NB4 (cell line): ENCODE results near the gene FOXP1.

Source experiments
- DNase-seq: peaks from one replicate; pipeline ENCODE4 v3.0.0; 2010; ENCODE audit warnings: low read depth
- H3K4me3 ChIP-seq: one replicate; pipeline ENCODE4 v1.5.1; 2011; ENCODE audit warnings: mild to moderate bottlenecking, low read depth, low read length, moderate library complexity
- MYC ChIP-seq: IDR thresholded peaks from 2 replicates; pipeline ENCODE4 v1.6.1; 2011; ENCODE audit warnings: low read depth, low read length
- POLR2A ChIP-seq: IDR thresholded peaks from 2 replicates; pipeline ENCODE4 v1.6.1; 2011; ENCODE audit warnings: mild to moderate bottlenecking; ENCODE audit not compliant: insufficient read length; ENCODE audit errors: extremely low read depth
- TF ChIP-seq, protein P1 (sequence below): IDR thresholded peaks from one replicate; pipeline ENCODE4 v1.5.1; 2012; ENCODE audit warnings: low read depth, low read length
- TF ChIP-seq, protein P2 (sequence below): IDR thresholded peaks from 2 replicates; pipeline ENCODE4 v1.6.1; 2011; ENCODE audit warnings: low read depth, low read length

FOXP1 gene

DNA sequence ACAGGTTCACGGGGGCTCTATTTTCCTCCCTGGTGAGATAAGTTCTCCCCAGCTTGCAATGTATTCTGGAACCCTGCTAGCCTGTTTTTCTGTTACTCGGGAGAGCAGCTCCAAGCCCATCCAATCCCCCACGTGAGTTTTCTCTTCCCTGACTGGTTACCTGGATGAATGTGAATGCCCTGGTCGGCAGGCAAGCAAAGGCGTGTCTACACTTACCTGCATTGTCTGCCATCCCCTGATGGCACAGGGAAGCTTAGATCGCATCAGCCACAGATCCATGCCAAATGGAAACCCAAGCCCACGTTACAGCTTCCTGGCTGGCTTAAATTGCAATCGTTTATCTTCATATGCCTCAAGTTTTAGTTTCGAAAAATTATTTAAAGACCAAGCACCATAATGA, 149.9 kb downstream of the FOXP1 start:
- H3K4me3 ChIP-seq: no peak overlapping the region
- DNase-seq: no peak
- TF ChIP-seq, protein P1, sequence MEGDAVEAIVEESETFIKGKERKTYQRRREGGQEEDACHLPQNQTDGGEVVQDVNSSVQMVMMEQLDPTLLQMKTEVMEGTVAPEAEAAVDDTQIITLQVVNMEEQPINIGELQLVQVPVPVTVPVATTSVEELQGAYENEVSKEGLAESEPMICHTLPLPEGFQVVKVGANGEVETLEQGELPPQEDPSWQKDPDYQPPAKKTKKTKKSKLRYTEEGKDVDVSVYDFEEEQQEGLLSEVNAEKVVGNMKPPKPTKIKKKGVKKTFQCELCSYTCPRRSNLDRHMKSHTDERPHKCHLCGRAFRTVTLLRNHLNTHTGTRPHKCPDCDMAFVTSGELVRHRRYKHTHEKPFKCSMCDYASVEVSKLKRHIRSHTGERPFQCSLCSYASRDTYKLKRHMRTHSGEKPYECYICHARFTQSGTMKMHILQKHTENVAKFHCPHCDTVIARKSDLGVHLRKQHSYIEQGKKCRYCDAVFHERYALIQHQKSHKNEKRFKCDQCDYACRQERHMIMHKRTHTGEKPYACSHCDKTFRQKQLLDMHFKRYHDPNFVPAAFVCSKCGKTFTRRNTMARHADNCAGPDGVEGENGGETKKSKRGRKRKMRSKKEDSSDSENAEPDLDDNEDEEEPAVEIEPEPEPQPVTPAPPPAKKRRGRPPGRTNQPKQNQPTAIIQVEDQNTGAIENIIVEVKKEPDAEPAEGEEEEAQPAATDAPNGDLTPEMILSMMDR: no peak
- TF ChIP-seq POLR2A: no peak
- TF ChIP-seq MYC: no peak
- TF ChIP-seq, protein P2, sequence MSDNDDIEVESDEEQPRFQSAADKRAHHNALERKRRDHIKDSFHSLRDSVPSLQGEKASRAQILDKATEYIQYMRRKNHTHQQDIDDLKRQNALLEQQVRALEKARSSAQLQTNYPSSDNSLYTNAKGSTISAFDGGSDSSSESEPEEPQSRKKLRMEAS: no peak

DNA sequence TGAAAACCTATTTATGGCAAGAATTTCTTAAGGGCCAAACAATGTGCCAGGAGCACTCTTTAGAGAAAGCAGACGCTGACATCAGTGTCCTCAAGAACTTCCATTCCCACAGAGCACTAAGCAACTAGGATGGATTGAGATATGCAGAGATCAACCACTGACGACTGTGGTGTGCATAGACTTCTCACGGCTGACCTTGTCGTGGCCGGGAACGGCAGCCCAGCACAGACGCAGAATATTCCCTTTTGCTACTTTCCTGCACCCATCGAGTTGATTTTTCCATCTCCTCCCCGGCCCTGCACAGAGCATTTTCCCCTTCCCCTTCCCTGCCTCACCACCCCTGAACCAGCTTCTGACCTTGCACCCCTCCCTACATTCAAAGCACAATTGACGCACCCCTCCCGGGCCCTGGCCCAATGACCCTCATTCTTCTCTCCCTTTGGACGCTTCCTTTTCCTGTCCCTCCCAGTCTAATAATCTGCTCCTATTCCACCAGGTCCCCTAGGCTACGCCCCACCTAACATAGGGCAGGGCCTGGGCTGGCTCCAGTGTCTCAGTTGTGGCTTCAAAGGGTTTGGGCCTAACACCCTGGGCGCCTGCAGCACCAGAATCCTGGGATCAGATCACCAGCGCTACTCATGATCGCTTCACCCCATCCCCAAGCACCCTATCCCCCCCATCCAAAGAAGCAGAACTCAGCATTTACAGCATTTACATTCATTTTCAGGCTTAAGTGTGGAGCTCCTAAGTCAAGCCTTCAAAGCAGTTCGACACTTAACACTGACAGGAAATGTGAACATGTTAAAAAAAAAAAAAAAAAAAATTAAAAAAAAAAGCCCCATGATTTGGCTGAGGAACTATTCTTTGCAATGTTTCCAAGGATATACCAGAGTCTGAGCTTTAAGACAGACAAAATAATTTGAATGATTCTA, 151.2 kb downstream of the FOXP1 start:
- no peak overlapping the region for H3K4me3 ChIP-seq
- TF ChIP-seq, protein P1: no peak
- TF ChIP-seq POLR2A: no peak
- no peak for TF ChIP-seq MYC
- TF ChIP-seq, protein P2: no peak
- no peak for DNase-seq

DNA sequence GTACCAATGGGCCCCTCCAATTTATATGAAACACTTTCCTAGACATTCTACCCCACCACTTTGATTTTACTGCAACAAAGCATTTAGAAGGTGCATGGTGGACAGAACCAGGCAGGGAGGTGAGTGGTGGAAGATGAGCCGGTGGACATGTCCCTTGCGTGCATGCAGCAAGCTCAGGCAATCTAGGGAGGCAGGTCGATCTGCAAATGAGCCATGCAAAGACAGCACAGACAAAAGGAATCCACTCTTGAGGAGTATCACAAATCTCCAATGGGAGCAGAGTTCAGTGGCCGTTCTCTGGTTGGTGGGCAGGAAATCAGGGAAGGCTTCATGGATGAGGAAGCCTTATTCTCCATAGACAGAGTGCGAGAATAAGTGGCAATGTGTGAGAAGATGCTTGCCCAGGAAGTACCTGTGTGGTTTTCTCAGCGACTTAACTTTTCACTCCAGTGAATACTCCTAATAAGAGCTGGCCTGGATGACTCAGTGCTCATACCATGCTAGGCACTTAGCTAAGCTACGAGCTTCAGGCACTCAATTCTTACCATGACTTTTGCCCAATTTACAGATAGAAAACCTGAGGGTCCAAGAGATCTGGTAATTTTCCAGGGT, 152.5 kb downstream of the FOXP1 start:
- TF ChIP-seq, protein P1: no peak
- TF ChIP-seq, protein P2: no peak
- TF ChIP-seq MYC (no peak), POLR2A (no peak)
- H3K4me3 ChIP-seq: no peak overlapping the region
- DNase-seq: no peak

DNA sequence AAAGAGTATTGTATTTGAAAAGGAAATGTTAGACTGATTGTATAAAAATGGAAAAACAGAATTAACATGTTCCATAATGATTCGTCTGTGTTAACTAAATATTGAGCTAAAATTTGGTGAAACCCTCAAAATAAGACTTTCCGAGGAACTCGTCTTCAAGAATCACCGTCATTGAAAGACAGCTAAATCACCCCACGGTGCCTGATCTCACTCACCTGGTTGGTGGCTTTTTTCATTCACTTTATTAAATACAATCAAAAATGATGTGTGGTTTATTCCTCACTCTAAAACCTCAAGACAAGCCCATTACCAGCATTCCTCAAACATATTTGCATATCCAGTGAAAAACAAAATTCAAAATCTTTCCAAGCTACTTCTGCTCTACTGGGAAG, 153.9 kb downstream of the FOXP1 start:
- no peak for DNase-seq
- TF ChIP-seq, protein P1: no peak
- TF ChIP-seq MYC: no peak
- TF ChIP-seq, protein P2: no peak
- no peak overlapping the region for H3K4me3 ChIP-seq

DNA sequence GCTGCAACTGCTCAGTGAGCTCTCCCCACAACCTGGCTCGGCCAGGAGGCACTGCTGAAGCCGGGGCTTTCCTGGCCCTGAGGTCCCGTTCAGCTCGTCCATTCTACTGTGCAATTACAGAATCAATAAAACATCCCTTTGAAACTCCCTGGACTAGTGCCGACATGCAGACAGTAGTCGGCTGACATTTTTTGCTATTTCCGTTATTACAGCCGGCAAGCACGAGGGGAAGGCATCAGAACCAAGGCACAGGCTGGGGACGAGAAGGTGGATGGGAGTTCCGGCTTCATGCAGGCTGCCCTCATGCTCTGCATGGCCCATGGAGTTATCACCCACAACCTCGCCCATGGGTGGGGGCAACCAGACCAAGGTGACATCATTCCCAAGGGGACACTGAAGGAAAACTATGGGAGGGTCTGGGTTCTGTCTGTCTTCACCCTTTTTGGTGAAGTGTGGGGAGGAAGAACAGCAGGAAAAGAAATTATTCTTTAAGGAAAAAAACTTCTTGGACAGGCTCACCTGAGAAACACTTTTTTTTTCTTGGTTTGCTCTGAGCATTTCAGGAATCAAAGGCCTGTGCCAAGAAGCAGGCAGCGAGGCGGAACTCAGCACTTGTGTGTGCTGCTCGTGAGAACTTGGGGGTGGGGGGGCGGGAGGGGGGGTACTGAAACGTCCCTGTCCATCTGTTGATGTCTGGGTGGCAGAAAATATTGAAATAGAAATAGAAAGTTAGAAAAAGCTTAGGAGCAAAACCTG, 154.5 kb downstream of the FOXP1 start:
- DNase-seq: no peak
- no peak overlapping the region for H3K4me3 ChIP-seq
- no peak for TF ChIP-seq POLR2A
- TF ChIP-seq, protein P2: no peak
- TF ChIP-seq MYC: no peak
- TF ChIP-seq, protein P1: no peak
